PFSK-1 (cell line): ENCODE results near the gene PURA.

Experiments
- FOXP2 ChIP-seq: optimal IDR thresholded peaks from 2 replicates; pipeline ENCODE3; 2011; ENCODE audit warnings: borderline replicate concordance, control low read depth, inconsistent platforms; ENCODE audit not compliant: insufficient read depth; ENCODE audit errors: extremely low read length, extremely low read depth
- POLR2AphosphoS5 ChIP-seq: IDR thresholded peaks from 2 replicates; pipeline ENCODE4 v1.6.1; 2012; ENCODE audit warnings: low read depth, mild to moderate bottlenecking, control low read depth, low read length, moderate library complexity
- SIN3A ChIP-seq: IDR thresholded peaks from 2 replicates; pipeline ENCODE4 v1.6.1; 2012; ENCODE audit warnings: mild to moderate bottlenecking, low read length, moderate library complexity, borderline replicate concordance; ENCODE audit not compliant: insufficient read depth
- TAF1 ChIP-seq: IDR thresholded peaks from 2 replicates; pipeline ENCODE4 v1.6.1; 2012; ENCODE audit warnings: low read length, control low read depth, borderline replicate concordance; ENCODE audit not compliant: insufficient read depth
- TF ChIP-seq, protein P1 (sequence below), 2 experiments: IDR thresholded peaks; 2 replicates each; pipeline versions ENCODE4 v1.6.1 to v1.8.0; 2011 to 2012; ENCODE audit warnings: low read depth in 2 of 2, low read length in 2 of 2, control low read depth in 1 of 2, inconsistent platforms in 1 of 2, mild to moderate bottlenecking in 1 of 2, moderate library complexity in 1 of 2; ENCODE audit not compliant: insufficient read depth in 1 of 2

PURA gene

DNA sequence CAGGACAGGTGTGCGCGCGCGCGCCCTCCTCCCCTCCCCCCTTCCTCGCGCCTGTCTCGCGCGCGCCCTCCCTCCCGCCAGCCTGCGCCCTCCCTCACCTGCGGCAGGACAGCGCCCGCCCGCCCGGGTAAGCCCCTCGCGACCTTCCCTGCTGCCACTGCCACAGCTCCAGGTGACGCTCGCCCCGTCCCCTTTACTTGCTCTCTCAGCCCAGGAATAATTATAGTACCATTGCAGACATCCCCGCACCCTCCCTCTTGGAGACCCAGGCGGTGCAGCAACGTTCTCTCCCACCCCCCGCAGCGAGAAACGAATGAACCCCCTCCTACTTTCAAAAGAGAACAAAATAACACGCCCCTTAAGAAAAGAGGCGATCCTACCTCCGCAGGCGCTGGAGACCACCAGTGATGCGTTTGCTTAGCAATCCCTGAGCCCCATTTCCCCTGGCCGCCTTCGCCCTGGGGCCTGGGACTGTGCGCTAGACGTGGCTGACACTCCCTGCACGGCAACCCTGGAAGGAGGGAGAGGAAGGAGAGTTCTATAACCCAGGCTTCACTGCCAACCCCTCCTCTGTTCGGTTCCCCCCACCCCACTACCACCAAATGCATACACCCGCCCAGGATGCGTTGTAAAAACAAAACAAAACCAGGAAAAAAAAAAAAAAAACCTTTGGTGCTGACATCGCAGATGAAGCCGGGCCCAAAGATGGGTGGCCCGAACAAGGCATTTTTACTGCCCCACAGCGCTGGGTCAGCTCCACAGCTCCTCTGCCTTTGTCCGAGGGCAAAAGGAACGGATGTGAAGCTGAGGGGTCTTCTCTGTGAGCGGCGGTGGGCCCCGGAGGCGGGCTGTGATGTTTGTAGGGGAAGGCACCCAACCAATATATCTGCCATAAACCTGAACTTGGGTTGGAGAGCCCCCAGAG is 5.6 kb upstream of the PURA start:
- TF ChIP-seq FOXP2 = no peak
- TF ChIP-seq POLR2AphosphoS5 = no peak
- TF ChIP-seq TAF1 = no peak
- TF ChIP-seq, protein P1, sequence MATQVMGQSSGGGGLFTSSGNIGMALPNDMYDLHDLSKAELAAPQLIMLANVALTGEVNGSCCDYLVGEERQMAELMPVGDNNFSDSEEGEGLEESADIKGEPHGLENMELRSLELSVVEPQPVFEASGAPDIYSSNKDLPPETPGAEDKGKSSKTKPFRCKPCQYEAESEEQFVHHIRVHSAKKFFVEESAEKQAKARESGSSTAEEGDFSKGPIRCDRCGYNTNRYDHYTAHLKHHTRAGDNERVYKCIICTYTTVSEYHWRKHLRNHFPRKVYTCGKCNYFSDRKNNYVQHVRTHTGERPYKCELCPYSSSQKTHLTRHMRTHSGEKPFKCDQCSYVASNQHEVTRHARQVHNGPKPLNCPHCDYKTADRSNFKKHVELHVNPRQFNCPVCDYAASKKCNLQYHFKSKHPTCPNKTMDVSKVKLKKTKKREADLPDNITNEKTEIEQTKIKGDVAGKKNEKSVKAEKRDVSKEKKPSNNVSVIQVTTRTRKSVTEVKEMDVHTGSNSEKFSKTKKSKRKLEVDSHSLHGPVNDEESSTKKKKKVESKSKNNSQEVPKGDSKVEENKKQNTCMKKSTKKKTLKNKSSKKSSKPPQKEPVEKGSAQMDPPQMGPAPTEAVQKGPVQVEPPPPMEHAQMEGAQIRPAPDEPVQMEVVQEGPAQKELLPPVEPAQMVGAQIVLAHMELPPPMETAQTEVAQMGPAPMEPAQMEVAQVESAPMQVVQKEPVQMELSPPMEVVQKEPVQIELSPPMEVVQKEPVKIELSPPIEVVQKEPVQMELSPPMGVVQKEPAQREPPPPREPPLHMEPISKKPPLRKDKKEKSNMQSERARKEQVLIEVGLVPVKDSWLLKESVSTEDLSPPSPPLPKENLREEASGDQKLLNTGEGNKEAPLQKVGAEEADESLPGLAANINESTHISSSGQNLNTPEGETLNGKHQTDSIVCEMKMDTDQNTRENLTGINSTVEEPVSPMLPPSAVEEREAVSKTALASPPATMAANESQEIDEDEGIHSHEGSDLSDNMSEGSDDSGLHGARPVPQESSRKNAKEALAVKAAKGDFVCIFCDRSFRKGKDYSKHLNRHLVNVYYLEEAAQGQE (IDR thresholded peaks at IDR 0.05; ENCODE audit: insufficient read depth in 1 of 2, low read depth in 2 of 2, low read length in 2 of 2) = no peak
- peak; percentile 5; the same call in 1 of the 2 replicates for TF ChIP-seq SIN3A

DNA sequence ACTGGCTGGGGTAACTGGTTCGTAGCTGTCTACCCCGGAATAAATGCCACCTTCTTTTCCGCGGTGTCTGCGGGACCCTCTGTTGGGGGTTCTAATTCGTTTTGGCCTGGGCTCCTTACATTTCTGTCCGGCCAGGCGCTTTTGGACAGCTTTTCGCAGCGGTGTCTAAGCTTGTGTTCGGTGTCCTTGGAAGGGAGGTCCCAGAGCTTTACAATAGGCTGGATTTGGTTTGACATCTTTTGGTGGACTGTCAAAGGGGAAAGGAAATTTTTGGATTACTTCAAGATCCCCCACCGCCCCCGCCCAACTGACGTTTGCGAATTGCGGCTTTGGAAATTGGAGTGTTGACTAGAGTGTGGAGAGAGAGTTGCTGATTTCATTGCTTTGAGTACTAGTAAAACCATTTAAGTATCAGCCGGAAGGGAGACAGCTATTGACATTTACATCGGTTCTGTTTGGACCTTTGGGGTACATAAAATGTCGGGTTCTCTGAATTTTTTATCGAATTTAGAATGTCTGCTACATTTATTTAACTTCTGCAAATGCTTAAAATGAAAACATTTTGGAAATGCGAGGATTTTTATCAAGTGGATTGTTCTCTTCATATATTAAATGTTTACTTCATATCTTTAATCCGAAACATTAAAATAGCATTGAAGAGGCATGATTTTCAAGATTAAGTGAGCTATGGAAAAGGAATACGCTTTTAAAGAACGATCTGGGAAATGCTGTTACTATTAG is 4.7 kb upstream of the PURA start:
- no peak for TF ChIP-seq FOXP2
- TF ChIP-seq SIN3A = no peak
- TF ChIP-seq POLR2AphosphoS5 = no peak
- TF ChIP-seq, protein P1 (IDR thresholded peaks at IDR 0.05; ENCODE audit: insufficient read depth in 1 of 2, low read depth in 2 of 2, low read length in 2 of 2) = no peak
- TF ChIP-seq TAF1 = no peak

DNA sequence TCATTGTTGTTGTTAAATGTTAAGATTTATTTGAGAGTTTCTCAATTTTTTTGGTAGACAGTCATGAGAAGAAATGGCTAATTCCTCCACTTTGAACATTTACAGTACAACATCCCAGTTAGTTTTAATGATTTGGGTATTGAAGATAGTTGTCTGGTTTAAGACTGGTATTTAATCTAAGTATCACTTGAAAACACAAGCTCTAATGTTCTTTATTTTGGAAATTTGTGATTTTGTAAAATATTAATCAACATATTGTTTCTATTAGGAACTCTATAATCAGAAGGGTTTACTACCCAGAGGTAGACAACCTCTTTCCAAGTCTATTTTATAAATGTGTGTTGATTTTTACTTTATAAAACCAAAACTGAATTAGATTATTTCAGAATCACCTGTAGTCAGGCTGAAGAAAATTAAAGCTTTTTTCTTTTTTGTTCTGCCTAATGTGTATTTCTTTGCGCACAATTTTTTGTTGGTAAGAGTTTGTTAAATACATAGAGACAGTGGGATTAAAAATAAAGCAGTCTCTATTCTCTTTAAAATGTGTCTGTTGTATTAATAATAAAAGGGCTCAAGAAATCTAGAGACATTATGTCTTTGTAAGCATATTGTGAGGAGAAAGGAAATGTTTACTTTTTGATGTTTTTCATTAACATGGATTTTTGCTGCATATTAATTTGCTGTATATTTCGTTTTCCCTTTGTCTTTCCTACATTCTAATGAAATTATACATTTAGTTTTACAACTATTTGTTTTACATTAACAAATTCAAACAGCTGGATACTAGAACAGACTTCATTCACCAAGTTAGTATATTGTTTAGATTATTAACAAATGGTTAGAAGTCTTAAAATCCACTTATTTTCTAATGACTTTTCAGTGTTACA is 3.9 kb upstream of the PURA start:
- TF ChIP-seq FOXP2 (no peak), TAF1 (no peak), SIN3A (no peak), POLR2AphosphoS5 (no peak)
- TF ChIP-seq, protein P1 (IDR thresholded peaks at IDR 0.05; ENCODE audit: insufficient read depth in 1 of 2, low read depth in 2 of 2, low read length in 2 of 2) = no peak

DNA sequence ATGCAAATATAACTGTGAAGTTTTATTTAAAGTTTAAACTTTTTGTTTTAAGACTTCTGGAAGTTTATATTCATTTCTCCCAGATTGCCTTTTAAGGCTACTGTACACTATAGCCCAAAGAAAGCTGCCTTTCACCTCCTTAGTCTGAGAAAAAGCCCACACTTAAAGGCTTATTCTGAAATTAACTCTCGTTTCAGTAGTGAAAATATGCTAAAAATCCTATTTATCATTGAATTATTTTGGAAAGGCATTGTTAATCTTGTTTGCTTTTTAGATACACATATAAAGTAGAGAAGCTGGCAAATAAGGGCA is 3.3 kb upstream of the PURA start:
- TF ChIP-seq FOXP2 (no peak), SIN3A (no peak), POLR2AphosphoS5 (no peak), TAF1 (no peak)
- TF ChIP-seq, protein P1 (IDR thresholded peaks at IDR 0.05; ENCODE audit: insufficient read depth in 1 of 2, low read depth in 2 of 2, low read length in 2 of 2) = no peak
